Stomach (tissue), 9 donors: ENCODE results near the gene SGCE. TPM values are rescaled to one million over a fixed set of nuclear protein-coding genes. Genes with fewer than 3 reads are reported as not detected.

ENCODE experiments used
- DNase-seq, 2 donors: peaks; one replicate each; pipeline versions ENCODE4 v3.0.0 to v3.0.0-alpha.2; 2013 to 2019
- H3K27ac ChIP-seq, 5 donors: fragments of 200-600 bp in 4 of 5; sonication (generic) in 4 of 5; one replicate each; pipeline ENCODE4 v1.5.1; 2013 to 2019; ENCODE audit warnings: mild to moderate bottlenecking in 1 of 5, moderate library complexity in 1 of 5
- H3K27me3 ChIP-seq, 3 donors: fragments of 200-600 bp; sonication (generic); one replicate each; pipeline ENCODE4 v1.5.1; 2017 to 2019; ENCODE audit warnings: mixed run types in 1 of 3
- H3K36me3 ChIP-seq, 4 donors: fragments of 200-600 bp; sonication (generic); 1 replicate in 3 of 4; 2 replicates in 1 of 4; pipeline ENCODE4 v1.5.1; 2016 to 2019
- H3K4me1 ChIP-seq, 4 donors: fragments of 200-600 bp; sonication (generic); one replicate each; pipeline ENCODE4 v1.5.1; 2016 to 2019
- H3K4me3 ChIP-seq, 4 donors: fragments of 200-600 bp; sonication (generic) in 3 of 4; one replicate each; pipeline ENCODE4 v1.5.1; 2016 to 2019; ENCODE audit warnings: mild to moderate bottlenecking in 1 of 4
- H3K9me3 ChIP-seq, 4 donors: fragments of 200-600 bp; sonication (generic); one replicate each; pipeline ENCODE4 v1.5.1; 2016 to 2019
- EP300 ChIP-seq: sonication (generic); formaldehyde crosslinking; IDR thresholded peaks from one replicate; pipeline ENCODE4 v1.6.1; 2017; ENCODE audit warnings: antibody characterized with exemption
- POLR2A ChIP-seq, 4 donors: fragments of 450-650 bp; IDR thresholded peaks; one replicate each; pipeline ENCODE4 v1.6.1; 2016; ENCODE audit warnings: antibody characterized with exemption in 4 of 4, control low read depth in 2 of 4, mild to moderate bottlenecking in 1 of 4, moderate library complexity in 1 of 4
- POLR2AphosphoS5 ChIP-seq, 3 donors: sonication (generic); formaldehyde crosslinking; IDR thresholded peaks; one replicate each; pipeline ENCODE4 v1.6.1; 2016; ENCODE audit warnings: antibody characterized with exemption in 3 of 3
- WGBS, 5 donors: extraction: QIAGEN DNeasy Blood & Tissue Kit in 3 of 5; methylation state at CpG; one replicate each; pipeline versions ENCODE4 v1.1.5 to v1.1.7; 2013 to 2018; 5-methylcytosine and 5-hydroxymethylcytosine counted together
- intact Hi-C: fragments of 100-400 bp; cut with DNase I; formaldehyde crosslinking; loops from one replicate; pipeline ENCODE4 v1.15.1; 2023; ENCODE audit warnings: low total_unique reads
- polyA plus RNA-seq, 3 donors: library from polyadenylated mRNA; stranded (reverse); fragments of 200-250 nt; gene quantifications; one replicate each; pipeline ENCODE4 v1.2.3, GENCODE V29; 2013
- total RNA-seq, 5 donors: library from RNA; depleted of rRNA; stranded (reverse); fragments of >200 nt; gene quantifications; one replicate each; pipeline versions ENCODE4 v1.1.0 to v1.2.3, GENCODE V29; 2014 to 2016
- TF ChIP-seq, protein P1 (sequence below), 7 experiments: fragments of 450-650 bp in 4 of 7; fragments of 200-600 bp in 3 of 7; sonication (generic) in 3 of 7; IDR thresholded peaks; one replicate each; pipeline ENCODE4 v1.5.1; 2016 to 2019; ENCODE audit warnings: antibody characterized with exemption in 7 of 7, control low read depth in 2 of 7, mild to moderate bottlenecking in 1 of 7
- donor health status: healthy with polysubstance abuse.
- donor health status: Bipolar disorder and iron deficiency.
- donor health status: healthy.

Gene SGCE
- total and polyA plus RNA-seq, 8 donors = 12.0 to 142 (median 66.9) TPM

DNA sequence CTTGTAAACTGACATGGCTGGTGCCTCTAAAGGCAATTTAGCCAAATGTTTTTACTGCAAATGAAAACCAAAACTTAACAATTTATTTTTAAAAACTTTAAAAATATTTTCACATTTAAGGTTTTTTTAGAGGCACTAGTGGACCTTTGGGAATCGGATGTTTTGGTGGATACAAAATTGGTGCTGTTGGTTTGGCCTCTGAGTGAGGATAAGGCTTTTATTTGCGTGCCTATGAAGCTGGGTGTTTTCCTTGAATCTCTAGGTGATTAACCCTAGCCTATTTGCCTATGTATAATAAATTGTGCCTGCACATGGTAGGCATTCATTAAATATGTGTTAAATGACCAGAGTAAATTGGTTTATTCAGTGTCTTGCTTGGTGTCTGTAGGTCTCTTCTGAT lies 2.9 kb upstream of the SGCE start:
- Histone ChIP-seq H3K4me3 (peak overlapping the region in 2 of 4 donors; percentile 58), H3K36me3 (no peaks in the 10 kb centered on the region), H3K27ac (peak overlapping the region in 3 of 5 donors; percentile 33 to 81 (median 55)), H3K4me1 (peaks cover 0 to 37% (median 27%) of the 10 kb centered on the region in 4 donors), H3K27me3 (peaks cover 0 to 25% (median 24%) of the 10 kb centered on the region in 3 donors), H3K9me3 (peaks cover 0 to 15% (median 5%) of the 10 kb centered on the region in 4 donors)
- peak in 1 of 2 donors; percentile 18 for DNase-seq
- TF ChIP-seq, protein P1, sequence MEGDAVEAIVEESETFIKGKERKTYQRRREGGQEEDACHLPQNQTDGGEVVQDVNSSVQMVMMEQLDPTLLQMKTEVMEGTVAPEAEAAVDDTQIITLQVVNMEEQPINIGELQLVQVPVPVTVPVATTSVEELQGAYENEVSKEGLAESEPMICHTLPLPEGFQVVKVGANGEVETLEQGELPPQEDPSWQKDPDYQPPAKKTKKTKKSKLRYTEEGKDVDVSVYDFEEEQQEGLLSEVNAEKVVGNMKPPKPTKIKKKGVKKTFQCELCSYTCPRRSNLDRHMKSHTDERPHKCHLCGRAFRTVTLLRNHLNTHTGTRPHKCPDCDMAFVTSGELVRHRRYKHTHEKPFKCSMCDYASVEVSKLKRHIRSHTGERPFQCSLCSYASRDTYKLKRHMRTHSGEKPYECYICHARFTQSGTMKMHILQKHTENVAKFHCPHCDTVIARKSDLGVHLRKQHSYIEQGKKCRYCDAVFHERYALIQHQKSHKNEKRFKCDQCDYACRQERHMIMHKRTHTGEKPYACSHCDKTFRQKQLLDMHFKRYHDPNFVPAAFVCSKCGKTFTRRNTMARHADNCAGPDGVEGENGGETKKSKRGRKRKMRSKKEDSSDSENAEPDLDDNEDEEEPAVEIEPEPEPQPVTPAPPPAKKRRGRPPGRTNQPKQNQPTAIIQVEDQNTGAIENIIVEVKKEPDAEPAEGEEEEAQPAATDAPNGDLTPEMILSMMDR (IDR thresholded peaks at IDR 0.05) = no peak
- TF ChIP-seq EP300 = no peak
- TF ChIP-seq POLR2A (IDR thresholded peaks at IDR 0.05) = no peak
- TF ChIP-seq POLR2AphosphoS5 (IDR thresholded peaks at IDR 0.05) = no peak
- intact Hi-C loops = no loop called here
- WGBS, 5 donors = 38 to 61% (median 43%) methylated on average over 2 of the region's 2 CpGs

DNA sequence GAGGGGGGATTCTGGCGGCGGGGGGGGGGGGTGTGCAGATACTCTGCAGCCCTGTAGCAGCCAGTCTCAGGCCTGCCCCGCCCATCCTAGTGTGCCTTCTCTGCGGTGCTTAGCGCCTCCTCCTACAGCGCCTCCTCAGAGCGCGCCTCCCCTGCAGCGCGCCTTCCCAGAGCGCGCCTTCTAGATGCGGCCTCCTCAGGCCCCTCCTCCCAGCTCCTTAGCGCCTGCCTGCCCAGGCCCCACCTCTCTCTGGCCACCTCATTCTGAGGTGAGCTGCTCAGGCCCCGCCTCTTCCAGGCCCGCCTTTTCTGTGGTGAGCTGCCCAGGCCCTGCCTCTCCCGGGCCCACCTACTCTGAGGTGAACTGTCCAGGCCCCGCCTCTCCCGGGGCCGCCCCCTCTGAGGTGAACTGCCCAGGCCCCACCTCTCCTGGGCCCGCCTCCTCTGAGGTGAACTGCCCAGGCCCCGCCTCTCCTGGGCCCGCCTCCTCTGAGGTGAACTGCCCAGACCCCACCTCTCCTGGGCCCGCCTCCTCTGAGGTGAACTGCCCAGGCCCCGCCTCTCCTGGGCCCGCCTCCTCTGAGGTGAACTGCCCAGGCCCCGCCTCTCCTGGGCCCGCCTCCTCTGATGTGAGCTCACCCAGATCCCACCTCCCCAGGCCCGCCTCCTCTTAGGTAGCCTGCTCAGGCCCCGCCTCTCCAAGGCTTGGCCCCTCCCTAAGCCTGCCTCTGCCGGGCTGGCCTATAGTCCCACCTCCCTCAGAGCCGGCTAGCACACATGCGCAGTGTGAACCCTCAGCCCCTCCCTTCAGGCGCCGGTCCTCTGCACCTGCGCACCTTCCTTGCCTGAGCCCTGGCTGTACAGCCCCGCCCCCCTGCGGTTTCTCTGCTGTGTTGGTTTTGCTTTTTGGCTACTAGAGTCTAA lies 2.1 kb upstream of the SGCE start:
- peak overlapping the region; percentile 55 to 69 (median 58) for H3K4me3 ChIP-seq
- WGBS, 5 donors = 43 to 60% (median 53%) methylated on average over 32 to 38 of the region's 38 CpGs
- intact Hi-C loops = no loop called here

DNA sequence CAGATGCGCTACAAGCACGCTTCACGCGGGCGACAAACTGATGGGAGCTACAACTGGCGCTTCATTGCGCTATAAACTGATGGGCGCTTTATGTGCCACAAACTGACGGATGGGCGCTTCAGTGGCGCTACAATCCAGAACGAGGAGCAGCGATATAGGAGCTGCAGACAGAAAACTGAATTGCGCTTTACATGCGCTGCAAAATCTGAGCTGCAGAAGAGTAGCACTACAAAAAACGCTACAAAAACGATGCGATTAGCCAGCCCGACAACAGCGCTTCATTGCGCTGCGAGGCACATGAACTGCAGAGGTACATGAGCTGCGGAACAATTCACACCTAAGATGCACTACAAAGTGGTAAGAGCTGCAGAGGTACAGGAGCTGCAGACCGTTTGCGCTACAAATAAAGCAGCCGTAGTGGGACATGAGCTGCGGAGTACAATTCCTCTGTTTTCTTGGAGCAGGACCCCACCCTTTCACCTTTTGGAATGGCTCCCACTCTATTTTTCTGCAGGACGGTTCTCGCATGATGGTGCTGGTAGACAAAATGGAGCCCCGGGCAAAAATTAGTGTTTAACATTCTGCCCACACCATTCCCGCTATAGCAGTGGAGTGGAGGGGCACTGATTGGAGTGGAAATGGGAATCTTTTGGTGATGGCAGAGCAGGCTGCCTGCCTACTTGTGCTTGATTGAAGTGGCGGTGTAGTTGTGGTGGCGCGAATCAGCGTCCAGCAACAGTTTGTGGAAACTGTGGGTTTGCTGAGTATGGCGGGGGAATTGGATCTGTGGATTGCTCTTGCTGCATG lies 1.2 kb upstream of the SGCE start:
- TF ChIP-seq POLR2A (IDR thresholded peaks at IDR 0.05) = no peak
- TF ChIP-seq EP300 = no peak
- TF ChIP-seq, protein P1 (IDR thresholded peaks at IDR 0.05) = no peak
- no peak for TF ChIP-seq POLR2AphosphoS5 (IDR thresholded peaks at IDR 0.05)
- Histone ChIP-seq H3K4me1 (peaks cover 0 to 44% (median 29%) of the 10 kb centered on the region in 4 donors), H3K27me3 (peaks cover 0 to 40% (median 25%) of the 10 kb centered on the region in 3 donors), H3K9me3 (peaks cover 0 to 15% (median 5%) of the 10 kb centered on the region in 4 donors), H3K36me3 (no peaks in the 10 kb centered on the region), H3K27ac (peak overlapping the region in 4 of 5 donors; percentile 3 to 85 (median 72)), H3K4me3 (peak overlapping the region; percentile 55 to 69 (median 58))
- 47 to 61% (median 58%) methylated on average over 36 of the region's 36 CpGs for WGBS, 5 donors
- intact Hi-C loops = no loop called here
- peak in 1 of 2 donors; percentile 63 for DNase-seq

More for the DNA sequence above, 2.1 kb upstream of the SGCE start:
- TF ChIP-seq POLR2AphosphoS5 (IDR thresholded peaks at IDR 0.05) (peak in 2 of 3 donors; percentile 25 to 62), POLR2A (IDR thresholded peaks at IDR 0.05) (no peak)
- H3K27me3 ChIP-seq = peaks cover 0 to 32% (median 25%) of the 10 kb centered on the region in 3 donors
- H3K4me1 ChIP-seq = peaks cover 0 to 37% (median 29%) of the 10 kb centered on the region in 4 donors
- DNase-seq = peak; percentile 96 to 98
- H3K27ac ChIP-seq = peak overlapping the region in 4 of 5 donors; percentile 3 to 81 (median 59)
- H3K9me3 ChIP-seq = peaks cover 0 to 15% (median 5%) of the 10 kb centered on the region in 4 donors
- H3K36me3 ChIP-seq = no peaks in the 10 kb centered on the region

DNA sequence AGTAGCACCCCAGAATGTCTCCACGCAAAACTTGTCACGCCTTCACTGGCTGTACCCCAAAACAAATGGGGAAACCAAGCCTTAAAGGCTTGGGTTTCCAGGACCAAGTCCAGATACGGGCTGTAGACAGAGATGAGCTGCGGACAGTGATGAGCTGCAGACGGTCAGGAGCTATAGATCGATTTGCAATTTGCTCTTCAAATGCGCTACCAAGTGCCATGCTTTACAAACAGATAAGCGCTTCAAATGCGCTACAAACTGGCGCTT lies 658 bp upstream of the SGCE start:
- Histone ChIP-seq H3K27ac (peak overlapping the region in 3 of 5 donors; percentile 17 to 85 (median 80)), H3K27me3 (peaks cover 0 to 43% (median 25%) of the 10 kb centered on the region in 3 donors), H3K4me3 (peak overlapping the region; percentile 55 to 69 (median 58)), H3K36me3 (no peaks in the 10 kb centered on the region), H3K9me3 (peaks cover 0 to 15% (median 5%) of the 10 kb centered on the region in 4 donors), H3K4me1 (peaks cover 0 to 47% (median 29%) of the 10 kb centered on the region in 4 donors)
- intact Hi-C loops = no loop called here
- TF ChIP-seq EP300 (no peak), POLR2A (IDR thresholded peaks at IDR 0.05) (no peak), POLR2AphosphoS5 (IDR thresholded peaks at IDR 0.05) (no peak)
- TF ChIP-seq, protein P1 (IDR thresholded peaks at IDR 0.05) = no peak
- 51 to 72% (median 55%) methylated on average over 10 of the region's 10 CpGs for WGBS, 5 donors
- no peak for DNase-seq
